HG02610 (cell line): ENCODE measurements around the gene MFAP2.
"Not testable (repeated sequence)": the region's sequence is repeated elsewhere in the genome, so short reads cannot be mapped to it uniquely, and the experiment has no call there.

ENCODE experiments used
- ATAC-seq: cut with Tn5 transposase; IDR thresholded peaks from one replicate; pipeline ENCODE4 v1.9.1; 2021; ENCODE audit warnings: mild to moderate bottlenecking, moderate library complexity; ENCODE audit not compliant: unreplicated experiment

Gene MFAP2

GRCh38 chr1:16965486-16966067 lies 14.8 kb downstream of the MFAP2 start:
- no peak for ATAC-seq

- ATAC-seq, result not testable (repeated sequence)
Measured at GRCh38 chr1:16964169-16964568, 16.3 kb downstream of the MFAP2 start.

GRCh38 chr1:16961297-16962133 lies 18.9 kb downstream of the MFAP2 start:
- no peak for ATAC-seq

- peak; percentile 53 for ATAC-seq
Measured at GRCh38 chr1:16960560-16961296, 19.7 kb downstream of the MFAP2 start.

DNA sequence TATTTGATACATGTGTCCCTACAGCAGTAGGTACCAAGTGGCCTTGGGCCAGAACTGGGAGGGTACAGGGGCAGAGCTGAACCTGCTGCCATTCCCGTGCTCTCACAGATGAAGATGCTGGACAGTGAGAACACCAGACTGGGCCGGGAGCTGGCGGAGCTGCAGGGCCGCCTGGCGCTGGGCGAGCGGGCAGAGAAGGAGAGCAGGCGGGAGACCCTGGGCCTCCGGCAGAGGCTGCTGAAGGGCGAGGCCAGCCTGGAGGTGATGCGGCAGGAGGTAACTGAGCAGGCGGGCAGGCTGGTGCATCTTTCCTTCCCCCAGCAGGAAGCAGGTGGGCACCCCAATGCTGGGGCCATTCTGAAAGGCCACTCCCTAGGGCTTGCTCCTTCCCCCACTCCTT lies 21.9 kb downstream of the MFAP2 start:
- ATAC-seq, result no peak

DNA sequence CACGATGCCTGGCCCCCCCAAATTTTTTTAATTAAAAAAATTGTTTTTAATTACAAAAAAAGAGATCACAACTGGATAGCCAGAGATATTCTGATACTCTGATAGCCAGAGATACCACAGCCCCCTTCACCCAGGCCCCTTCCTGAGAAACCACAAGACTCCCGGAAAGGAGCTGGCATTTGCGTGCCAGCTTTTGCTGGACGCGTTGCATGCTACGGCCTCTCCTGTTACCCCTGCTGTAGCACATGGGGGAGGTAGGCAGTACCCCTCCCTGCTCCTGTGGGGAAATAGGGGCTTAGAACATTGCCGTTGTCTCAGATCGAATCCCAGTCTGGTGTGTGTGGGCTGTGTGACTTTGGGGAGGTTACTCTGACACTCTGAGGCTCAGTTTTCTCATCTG lies 22.7 kb downstream of the MFAP2 start:
- ATAC-seq, result no peak

- ATAC-seq, result no peak
Measured at GRCh38 chr1:16956775-16957174, 23.6 kb downstream of the MFAP2 start.

GRCh38 chr1:16955186-16955585 lies 25.2 kb downstream of the MFAP2 start:
- ATAC-seq, result no peak

GRCh38 chr1:16954579-16954978 lies 25.8 kb downstream of the MFAP2 start:
- ATAC-seq, result no peak

DNA sequence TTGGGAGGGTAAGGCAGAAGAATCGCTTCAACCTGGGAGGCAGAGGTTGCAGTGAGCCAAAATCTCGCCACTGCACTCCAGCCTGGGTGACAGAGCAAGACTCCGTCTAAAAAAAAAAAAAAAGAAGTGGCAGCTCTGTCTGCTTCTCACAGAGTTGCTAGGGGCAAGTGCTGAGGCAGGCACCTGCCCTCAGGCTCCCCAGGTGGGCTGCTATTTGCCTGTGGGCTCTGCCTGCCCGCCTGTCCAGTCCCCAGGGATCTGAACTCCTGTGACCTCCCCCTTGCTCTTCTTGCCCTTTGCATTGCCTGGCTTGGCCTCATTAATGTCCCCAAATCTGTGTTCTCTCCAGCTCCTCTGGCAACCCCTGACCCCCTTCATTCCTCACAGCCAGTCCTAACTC lies 28.0 kb downstream of the MFAP2 start:
- not testable (repeated sequence) for ATAC-seq

- ATAC-seq, result not testable (repeated sequence)
Measured at GRCh38 chr1:16949026-16949425, 31.4 kb downstream of the MFAP2 start.

DNA sequence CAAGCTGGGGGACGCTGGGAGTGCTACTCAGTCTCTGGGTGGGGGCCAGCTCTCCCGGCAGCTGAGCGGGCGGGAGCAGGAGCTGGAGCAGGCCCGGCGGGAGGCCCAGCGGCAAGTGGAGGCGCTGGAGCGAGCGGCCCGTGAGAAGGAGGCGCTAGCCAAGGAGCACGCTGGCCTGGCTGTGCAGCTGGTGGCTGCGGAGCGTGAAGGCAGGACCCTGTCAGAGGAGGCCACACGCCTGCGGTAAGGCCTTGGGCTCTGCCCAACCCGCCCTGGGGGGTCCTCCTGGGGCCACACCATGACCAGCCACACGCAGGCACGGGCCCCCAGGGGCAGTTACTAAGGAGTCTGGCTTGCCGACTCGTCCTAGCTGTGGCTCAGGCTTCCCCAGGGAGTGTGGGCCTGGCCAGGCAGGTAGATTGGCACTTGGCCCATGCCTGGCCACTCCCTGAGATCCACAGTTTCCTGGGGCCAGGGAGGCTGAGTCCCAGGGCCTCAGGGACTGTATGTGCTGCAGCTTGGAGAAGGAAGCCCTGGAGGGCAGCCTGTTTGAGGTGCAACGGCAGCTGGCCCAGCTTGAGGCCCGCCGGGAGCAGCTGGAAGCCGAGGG lies 32.0 kb downstream of the MFAP2 start:
- ATAC-seq, result not testable (repeated sequence)

DNA sequence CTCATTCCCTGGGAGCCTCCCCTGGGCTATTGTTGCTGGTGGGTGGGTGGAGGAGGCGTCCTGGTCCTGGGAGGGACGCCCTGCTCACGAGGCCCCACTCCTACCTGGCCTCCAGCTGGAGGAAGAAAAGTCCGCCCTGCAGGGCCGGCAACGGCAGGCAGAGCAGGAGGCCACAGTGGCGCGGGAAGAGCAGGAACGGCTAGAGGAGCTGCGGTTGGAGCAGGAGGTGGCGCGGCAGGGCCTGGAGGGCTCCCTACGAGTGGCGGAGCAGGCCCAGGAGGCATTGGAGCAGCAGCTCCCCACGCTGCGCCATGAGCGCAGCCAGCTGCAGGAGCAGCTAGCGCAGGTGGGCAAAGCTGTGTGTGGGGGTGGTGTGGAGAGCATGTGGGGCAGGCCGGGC lies 33.8 kb downstream of the MFAP2 start:
- ATAC-seq, result no peak

GRCh38 chr1:16946185-16946584 lies 34.2 kb downstream of the MFAP2 start:
- not testable (repeated sequence) for ATAC-seq

- ATAC-seq, result not testable (repeated sequence)
Measured at GRCh38 chr1:16945512-16945911, 34.9 kb downstream of the MFAP2 start.

GRCh38 chr1:16944038-16944437 lies 36.4 kb downstream of the MFAP2 start:
- ATAC-seq, result no peak

DNA sequence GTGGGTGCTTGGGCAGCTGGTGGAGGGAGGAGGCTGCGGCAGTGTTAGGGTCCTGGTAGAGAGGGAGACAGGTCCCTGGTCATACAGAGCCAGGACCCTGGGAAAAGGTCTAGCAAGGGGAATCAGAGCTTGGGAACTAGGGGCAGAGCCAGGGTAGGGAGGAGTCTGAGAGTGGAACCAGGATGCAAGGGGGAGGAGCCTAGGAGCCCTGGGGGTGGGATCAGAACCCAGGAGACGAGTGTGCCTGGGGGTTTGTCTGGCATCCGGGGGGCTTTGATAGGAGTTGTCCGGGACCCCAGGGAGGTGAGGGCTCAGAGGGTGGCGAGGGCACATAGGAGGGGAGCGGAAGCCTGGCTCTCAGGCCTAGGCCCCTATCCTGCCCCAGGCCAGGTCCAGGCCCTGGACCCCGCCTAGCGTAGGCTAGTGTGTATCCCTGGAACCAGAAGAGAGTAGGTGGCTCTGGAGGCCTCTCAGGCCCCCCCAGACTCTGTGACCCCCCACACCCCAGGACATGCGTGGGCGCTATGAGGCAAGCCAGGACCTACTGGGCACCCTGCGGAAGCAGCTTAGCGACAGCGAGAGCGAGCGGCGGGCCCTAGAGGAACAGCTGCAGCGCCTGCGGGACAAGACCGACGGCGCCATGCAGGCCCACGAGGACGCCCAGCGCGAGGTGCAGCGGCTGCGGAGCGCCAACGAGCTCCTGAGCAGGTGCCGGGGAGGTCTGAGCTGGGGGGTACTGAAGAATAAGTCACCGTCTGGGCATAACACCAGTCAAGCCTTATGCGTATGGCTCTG lies 40.8 kb downstream of the MFAP2 start:
- ATAC-seq, result not testable (repeated sequence)

GRCh38 chr1:16938351-16939321 lies 41.8 kb downstream of the MFAP2 start:
- ATAC-seq, result no peak

DNA sequence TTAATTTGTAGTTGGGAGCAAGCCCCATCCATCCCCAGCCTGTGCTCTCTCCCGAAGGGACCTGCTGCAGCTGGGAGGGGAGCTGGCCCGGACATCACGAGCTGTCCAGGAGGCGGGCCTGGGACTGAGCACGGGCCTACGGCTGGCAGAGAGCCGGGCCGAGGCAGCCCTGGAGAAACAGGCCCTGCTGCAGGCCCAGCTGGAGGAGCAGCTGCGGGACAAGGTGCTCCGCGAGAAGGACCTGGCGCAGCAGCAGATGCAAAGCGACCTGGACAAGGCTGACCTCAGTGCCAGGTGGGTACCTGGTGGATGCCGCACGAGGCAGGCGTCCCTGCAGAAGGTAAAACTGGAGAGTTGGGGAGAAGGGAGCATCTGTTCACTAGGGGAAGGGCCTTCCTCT lies 43.8 kb downstream of the MFAP2 start:
- not testable (repeated sequence) for ATAC-seq
